GM06990 (cell line): ENCODE results near the gene CAB39.

Experiments used
- DNase-seq: peaks from one replicate; pipeline ENCODE4 v3.0.0-alpha.2; 2011; ENCODE audit not compliant: insufficient read length; ENCODE audit errors: extremely low read depth
- H3K27me3 ChIP-seq: replicated peaks from 2 replicates; pipeline ENCODE4 v1.6.0; 2011; ENCODE audit warnings: low read length; ENCODE audit not compliant: control insufficient read depth, insufficient read depth
- H3K36me3 ChIP-seq: 2 replicates; pipeline ENCODE4 v1.5.1; 2011; ENCODE audit warnings: low read length; ENCODE audit not compliant: control insufficient read depth, insufficient read depth
- H3K4me3 ChIP-seq: replicated peaks from 2 replicates; pipeline ENCODE4 v1.5.1; 2011; ENCODE audit warnings: low read depth, mild to moderate bottlenecking, control low read depth, low read length
- TF ChIP-seq, protein P1 (sequence below): IDR thresholded peaks from 2 replicates; pipeline ENCODE4 v1.5.1; 2011; ENCODE audit warnings: low read length, control low read depth, mild to moderate bottlenecking, inconsistent platforms; ENCODE audit not compliant: insufficient read depth, poor library complexity, severe bottlenecking

The CAB39 gene

GRCh38 chr2:230748087-230748486 is 35.4 kb downstream of the CAB39 start:
- peaks cover 4% of the 10 kb centered on the region for H3K36me3 ChIP-seq

DNA sequence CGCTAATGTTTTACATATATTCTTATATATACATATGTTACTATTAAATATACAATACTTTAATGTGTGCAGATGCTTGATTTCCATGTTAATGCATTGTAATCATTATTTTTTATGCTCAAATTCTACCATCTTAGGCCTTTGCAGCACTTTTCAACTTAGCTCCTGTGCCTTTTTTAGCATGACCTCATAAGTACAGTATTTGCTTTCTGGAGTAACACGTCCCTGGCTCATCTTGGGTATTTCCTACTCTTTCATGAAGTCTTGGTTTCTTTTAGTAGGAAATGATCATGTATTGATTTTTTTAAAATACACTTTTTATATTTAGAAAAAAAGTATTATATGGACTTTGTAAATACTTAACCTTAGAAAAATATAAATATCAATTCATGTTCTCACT is 36.5 kb downstream of the CAB39 start:
- TF ChIP-seq, protein P1, sequence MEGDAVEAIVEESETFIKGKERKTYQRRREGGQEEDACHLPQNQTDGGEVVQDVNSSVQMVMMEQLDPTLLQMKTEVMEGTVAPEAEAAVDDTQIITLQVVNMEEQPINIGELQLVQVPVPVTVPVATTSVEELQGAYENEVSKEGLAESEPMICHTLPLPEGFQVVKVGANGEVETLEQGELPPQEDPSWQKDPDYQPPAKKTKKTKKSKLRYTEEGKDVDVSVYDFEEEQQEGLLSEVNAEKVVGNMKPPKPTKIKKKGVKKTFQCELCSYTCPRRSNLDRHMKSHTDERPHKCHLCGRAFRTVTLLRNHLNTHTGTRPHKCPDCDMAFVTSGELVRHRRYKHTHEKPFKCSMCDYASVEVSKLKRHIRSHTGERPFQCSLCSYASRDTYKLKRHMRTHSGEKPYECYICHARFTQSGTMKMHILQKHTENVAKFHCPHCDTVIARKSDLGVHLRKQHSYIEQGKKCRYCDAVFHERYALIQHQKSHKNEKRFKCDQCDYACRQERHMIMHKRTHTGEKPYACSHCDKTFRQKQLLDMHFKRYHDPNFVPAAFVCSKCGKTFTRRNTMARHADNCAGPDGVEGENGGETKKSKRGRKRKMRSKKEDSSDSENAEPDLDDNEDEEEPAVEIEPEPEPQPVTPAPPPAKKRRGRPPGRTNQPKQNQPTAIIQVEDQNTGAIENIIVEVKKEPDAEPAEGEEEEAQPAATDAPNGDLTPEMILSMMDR, result no peak
- H3K27me3 ChIP-seq, result no peaks in the 10 kb centered on the region
- H3K36me3 ChIP-seq, result peaks cover 4% of the 10 kb centered on the region
- H3K4me3 ChIP-seq, result no peak overlapping the region
- no peak for DNase-seq

More at GRCh38 chr2:230748087-230748486, 35.4 kb downstream of the CAB39 start:
- TF ChIP-seq, protein P1, result no peak
- Histone ChIP-seq H3K27me3 (no peaks in the 10 kb centered on the region), H3K4me3 (no peak overlapping the region)
- no peak for DNase-seq

- no peak overlapping the region for H3K4me3 ChIP-seq
- TF ChIP-seq, protein P1, result no peak
- no peaks in the 10 kb centered on the region for H3K27me3 ChIP-seq
- H3K36me3 ChIP-seq, result peaks cover 4% of the 10 kb centered on the region
- no peak for DNase-seq
Measured at GRCh38 chr2:230751062-230751461, 38.4 kb downstream of the CAB39 start.

DNA sequence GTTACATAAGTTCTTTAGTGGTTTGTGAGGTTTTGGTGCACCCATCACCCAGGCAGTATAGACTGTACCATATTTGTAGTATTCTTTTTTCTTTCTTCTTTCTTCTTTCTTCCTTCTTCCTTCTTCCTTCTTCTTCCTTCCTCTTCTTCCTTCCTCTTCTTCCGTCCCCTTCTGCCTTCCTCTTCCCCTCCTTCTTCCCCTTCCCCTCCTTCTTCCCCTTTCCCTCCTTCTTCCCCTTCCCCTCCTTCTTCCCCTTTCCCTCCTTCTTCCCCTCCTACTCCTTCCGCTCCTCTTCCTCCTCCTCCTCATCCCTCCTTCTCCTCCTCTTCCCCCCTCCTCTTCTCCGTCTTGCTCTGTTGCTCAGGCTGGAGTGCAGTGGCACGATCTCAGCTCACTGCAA is 41.6 kb downstream of the CAB39 start:
- H3K36me3 ChIP-seq, result no peaks in the 10 kb centered on the region
- TF ChIP-seq, protein P1, result no peak
- no peak overlapping the region for H3K4me3 ChIP-seq
- no peak for DNase-seq
- H3K27me3 ChIP-seq, result no peaks in the 10 kb centered on the region

DNA sequence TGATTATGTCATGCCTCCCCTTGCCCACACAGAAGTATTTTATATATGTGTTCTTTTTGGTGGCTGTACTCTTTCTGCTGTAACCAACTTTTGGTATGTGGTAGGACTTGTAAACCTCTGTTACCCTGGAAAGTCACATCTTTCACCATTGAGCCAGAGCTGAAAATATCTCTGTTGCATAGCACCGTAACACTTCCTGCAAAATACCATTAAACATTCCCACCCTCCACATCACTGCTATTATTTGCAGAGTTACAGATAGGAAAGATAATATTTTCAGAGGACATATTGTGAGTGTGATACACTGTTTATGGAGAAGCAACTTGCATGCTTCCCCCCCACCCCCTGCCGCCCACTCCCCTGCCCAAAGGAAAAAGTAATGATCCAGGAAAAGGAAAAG is 44.8 kb downstream of the CAB39 start:
- Histone ChIP-seq H3K4me3 (no peak overlapping the region), H3K36me3 (no peaks in the 10 kb centered on the region; the same call in 1 of the 2 replicates), H3K27me3 (no peaks in the 10 kb centered on the region)
- TF ChIP-seq, protein P1, result no peak
- DNase-seq, result no peak
